AG20443 (cell line): Measurements from ENCODE around the gene GNAI2.
"Not testable (repeated sequence)": the region's sequence is repeated elsewhere in the genome, so short reads cannot be mapped to it uniquely, and the experiment has no call there.

Experiments used
- DNase-seq: peaks from one replicate; pipeline ENCODE4 v3.0.0; 2012; ENCODE audit warnings: low spot score, mixed read lengths

Gene GNAI2

GRCh38 chr3:50264383-50264963 lies 28.5 kb downstream of the GNAI2 start:
- DNase-seq = peak; percentile 95

DNA sequence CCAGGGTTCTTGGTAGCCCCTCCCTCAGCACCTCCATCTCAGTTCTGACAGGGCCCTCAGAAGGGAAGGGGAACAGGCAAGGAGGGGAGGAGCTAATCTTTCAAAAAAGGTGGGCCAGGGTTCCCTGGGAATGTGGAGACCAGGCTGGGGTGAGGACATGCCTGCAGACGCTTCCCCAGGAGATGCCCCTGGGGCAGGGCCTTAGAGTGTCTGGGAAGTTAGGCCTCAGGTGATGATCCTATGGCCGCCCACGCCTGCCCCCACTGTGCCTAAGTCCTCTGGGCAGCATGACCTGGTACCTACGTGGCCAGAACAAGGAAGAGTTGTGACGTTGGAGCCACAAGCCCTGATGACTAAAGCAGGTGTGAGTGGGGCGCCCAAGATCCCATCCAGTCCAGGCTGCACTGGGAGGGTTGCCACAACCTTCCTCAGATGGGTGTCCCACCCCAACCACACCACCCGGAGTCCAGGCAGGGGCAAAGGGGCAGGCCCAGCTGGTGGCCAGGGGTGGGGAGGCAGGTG lies 29.0 kb downstream of the GNAI2 start:
- DNase-seq = no peak

- no peak for DNase-seq
Observed at GRCh38 chr3:50265571-50265970, 29.6 kb downstream of the GNAI2 start.

- DNase-seq = peak; percentile 38
Observed at GRCh38 chr3:50266017-50266416, 30.0 kb downstream of the GNAI2 start.

DNA sequence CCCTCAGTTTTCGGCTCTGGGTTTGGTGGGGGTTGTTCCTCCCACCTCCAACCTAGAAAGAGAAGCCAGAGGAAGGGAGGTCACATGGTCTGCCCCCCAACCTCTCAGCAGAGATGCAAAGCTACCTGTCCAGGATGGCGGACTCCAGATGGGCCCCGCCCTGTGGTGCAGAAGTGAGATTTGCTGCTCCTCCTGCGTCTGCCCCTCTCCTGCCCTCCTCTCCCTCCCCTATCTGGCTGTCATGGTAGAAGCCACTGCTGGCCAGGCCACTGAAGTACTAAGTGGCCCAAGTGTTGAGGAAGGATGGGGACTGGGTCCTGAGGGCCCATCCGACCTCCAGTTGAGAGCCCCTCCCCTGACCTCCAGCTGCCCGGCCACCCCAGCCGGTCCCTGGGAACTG lies 30.8 kb downstream of the GNAI2 start:
- no peak for DNase-seq

- peak; percentile 72 for DNase-seq
Observed at GRCh38 chr3:50267280-50267913, 31.4 kb downstream of the GNAI2 start.

- DNase-seq = no peak
Observed at GRCh38 chr3:50268276-50268675, 32.3 kb downstream of the GNAI2 start.

GRCh38 chr3:50268703-50269451 lies 32.9 kb downstream of the GNAI2 start, which contains the start of gene SEMA3B:
SEMA3B (plus strand) TSS chr3:50269147; CDS start chr3:50269241, 94 bp downstream.
- DNase-seq = peak; percentile 58

- no peak for DNase-seq
Observed at GRCh38 chr3:50269460-50269859, 33.5 kb downstream of the GNAI2 start.

DNA sequence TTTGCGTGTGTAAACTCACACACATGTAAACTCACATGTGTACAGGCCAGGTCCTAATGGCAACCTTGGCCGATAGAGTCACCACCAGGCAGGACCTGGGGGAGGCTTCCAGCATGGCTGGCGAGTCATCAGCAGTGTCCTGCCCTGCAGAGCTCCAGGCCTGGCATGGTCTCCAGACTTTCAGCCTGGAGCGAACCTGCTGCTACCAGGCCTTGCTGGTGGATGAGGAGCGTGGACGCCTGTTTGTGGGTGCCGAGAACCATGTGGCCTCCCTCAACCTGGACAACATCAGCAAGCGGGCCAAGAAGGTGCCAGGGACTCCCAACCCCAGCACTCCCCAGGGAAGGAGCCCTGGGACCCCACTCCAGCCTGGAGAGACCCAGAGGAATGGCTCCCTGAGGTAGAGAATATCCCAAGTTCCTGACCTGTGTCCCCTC lies 34.0 kb downstream of the GNAI2 start:
- peak; percentile 78 for DNase-seq

GRCh38 chr3:50270422-50271224 lies 34.6 kb downstream of the GNAI2 start:
- DNase-seq = no peak

GRCh38 chr3:50271314-50271936 lies 35.4 kb downstream of the GNAI2 start:
- no peak for DNase-seq

DNA sequence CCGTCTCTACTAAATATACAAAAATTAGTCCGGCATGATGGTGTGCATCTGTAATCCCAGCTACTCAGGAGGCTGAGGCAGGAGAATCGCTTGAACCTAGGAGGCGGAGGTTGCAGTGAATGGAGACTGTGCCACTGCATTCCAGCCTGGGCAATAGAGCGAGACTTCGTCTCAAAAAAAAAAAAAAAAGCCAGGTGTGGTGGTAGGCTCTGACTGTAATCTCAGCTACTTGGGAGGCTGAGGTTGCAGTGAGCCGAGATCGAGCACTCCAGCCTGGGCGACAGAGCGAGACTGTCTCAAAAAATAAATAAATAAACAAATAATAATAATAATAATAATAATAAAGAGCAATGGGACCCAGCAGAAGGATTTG lies 36.5 kb downstream of the GNAI2 start:
- not testable (repeated sequence) for DNase-seq

DNA sequence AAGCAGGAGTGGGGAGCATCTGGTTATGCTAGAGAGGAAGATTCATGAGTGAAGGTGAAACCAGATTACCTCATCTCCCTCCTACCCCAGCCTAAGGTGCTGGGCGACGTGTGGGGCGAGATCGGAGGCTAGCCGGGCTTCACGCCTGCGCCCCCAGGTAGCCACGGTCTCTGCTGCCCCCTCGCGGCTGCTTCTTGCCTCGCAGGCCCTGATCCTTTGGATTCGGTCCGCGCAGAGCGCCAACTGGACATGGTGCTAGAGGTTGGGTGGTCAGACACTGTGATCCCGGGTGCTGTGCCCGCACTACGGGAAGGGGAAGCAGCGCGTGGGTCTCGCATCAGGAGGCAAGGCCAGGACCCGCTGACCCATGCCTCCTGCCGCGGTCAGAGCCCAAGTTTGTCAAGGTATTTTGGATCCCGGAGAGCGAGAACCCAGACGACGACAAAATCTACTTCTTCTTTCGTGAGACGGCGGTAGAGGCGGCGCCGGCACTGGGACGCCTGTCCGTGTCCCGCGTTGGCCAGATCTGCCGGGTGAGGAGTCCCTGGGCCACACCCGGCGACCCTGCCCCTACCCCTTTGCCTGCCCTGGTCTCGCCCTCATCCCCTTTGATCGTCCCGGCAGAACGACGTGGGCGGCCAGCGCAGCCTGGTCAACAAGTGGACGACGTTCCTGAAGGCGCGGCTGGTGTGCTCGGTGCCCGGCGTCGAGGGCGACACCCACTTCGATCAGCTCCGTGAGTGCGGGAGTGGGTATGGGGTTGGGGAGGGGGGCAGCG lies 37.1 kb downstream of the GNAI2 start:
- peak; percentile 93 for DNase-seq

DNA sequence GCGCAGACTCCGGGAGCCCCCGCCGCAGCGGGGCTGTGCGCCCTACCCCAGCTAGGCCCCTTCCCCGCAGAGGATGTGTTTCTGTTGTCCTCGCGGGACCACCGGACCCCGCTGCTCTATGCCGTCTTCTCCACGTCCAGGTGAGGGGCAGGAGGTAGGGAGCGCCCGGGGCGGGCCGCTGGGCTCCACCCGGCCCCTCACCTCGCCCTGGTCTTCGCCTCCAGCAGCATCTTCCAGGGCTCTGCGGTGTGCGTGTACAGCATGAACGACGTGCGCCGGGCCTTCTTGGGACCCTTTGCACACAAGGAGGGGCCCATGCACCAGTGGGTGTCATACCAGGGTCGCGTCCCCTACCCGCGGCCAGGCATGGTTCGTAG lies 37.7 kb downstream of the GNAI2 start:
- no peak for DNase-seq

GRCh38 chr3:50274371-50275104 lies 38.5 kb downstream of the GNAI2 start:
- peak; percentile 57 for DNase-seq

DNA sequence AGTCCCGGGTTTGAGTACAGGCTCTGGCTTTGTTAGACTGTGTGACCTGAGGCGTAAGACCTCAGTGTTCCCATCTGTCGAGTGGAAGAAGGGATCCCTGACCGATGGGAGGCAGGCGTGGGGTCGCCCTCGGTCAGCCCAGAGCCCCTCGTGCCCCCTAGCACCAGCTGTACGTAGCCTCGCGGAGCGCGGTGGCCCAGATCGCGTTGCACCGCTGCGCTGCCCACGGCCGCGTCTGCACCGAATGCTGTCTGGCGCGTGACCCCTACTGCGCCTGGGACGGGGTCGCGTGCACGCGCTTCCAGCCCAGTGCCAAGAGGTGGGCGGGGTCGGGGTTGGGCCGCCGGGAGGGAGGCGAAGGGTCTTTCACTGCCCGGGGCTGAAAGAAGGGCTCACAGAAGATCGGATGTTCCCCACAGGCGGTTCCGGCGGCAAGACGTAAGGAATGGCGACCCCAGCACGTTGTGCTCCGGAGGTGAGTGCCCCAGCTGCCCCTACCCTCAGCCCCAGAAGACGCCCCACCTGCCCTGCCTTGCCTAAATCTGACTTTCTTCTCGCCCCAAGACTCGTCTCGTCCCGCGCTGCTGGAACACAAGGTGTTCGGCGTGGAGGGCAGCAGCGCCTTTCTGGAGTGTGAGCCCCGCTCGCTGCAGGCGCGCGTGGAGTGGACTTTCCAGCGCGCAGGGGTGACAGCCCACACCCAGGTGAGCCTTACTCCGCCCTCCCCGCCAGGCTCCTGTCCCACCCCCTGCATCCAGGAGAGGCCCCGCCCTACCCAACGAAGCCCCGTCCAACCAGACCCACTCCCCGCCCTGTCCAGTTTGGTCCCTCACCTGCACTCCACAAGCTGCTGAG lies 39.4 kb downstream of the GNAI2 start:
- no peak for DNase-seq

DNA sequence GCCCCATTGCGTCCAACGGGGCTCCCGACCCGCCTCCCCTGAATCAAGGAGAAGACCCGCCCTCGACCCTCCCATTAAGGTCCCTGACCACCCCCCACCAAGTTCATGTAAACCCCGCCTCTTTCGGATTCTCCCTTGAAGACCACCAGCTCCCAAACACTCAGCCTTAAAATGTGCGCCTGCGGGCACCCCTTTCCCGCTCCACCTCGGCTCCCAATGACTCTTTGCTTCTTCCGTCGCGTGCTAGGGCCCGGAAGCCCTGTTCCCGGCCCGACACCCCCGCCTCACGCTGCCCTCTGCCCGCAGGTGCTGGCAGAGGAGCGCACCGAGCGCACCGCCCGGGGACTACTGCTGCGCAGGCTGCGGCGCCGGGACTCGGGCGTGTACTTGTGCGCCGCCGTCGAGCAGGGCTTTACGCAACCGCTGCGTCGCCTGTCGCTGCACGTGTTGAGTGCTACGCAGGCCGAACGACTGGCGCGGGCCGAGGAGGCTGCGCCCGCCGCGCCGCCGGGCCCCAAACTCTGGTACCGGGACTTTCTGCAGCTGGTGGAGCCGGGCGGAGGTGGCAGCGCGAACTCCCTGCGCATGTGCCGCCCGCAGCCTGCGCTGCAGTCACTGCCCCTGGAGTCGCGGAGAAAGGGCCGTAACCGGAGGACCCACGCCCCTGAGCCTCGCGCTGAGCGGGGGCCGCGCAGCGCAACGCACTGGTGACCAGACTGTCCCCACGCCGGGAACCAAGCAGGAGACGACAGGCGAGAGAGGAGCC lies 40.2 kb downstream of the GNAI2 start:
- DNase-seq = no peak

GRCh38 chr3:50276762-50277101 lies 40.7 kb downstream of the GNAI2 start:
- DNase-seq = no peak
